GM19324 (cell line): ENCODE results near the gene ACADSB.

ENCODE experiments used
- ATAC-seq: cut with Tn5 transposase; IDR thresholded peaks from one replicate; pipeline ENCODE4 v1.9.1; 2021; ENCODE audit warnings: mild to moderate bottlenecking, moderate library complexity; ENCODE audit not compliant: unreplicated experiment, low FRiP score

The ACADSB gene

DNA sequence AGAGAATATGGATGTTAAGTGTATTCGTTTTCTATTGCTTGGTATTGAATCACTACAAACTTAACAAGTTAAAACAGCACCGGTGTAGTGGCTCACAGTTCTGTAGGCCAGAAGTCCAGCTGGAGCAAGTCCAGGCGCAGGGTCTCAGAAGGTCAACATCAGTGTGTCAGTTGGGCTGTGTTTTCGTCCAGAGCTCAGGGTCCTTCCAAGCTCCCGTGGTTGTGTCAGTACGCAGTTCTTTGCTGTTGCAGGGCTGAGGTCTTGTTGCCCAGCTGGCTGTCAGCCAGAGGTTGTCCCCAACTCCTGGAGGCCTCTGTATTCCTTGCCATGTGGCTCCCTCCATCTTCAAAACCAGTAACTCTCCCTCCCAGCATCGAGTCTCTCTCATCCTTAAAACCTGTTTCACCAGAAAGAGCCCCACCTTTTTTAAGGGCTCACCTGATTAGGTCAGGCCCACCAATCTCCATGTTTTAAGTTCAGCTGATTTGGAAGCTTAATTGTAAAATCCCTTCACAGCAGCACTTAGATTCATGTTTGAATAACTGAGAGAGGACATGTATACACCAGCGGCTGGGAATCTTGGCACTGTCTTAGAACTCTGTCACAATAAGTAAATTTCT is 26.8 kb downstream of the ACADSB start:
- no peak for ATAC-seq

DNA sequence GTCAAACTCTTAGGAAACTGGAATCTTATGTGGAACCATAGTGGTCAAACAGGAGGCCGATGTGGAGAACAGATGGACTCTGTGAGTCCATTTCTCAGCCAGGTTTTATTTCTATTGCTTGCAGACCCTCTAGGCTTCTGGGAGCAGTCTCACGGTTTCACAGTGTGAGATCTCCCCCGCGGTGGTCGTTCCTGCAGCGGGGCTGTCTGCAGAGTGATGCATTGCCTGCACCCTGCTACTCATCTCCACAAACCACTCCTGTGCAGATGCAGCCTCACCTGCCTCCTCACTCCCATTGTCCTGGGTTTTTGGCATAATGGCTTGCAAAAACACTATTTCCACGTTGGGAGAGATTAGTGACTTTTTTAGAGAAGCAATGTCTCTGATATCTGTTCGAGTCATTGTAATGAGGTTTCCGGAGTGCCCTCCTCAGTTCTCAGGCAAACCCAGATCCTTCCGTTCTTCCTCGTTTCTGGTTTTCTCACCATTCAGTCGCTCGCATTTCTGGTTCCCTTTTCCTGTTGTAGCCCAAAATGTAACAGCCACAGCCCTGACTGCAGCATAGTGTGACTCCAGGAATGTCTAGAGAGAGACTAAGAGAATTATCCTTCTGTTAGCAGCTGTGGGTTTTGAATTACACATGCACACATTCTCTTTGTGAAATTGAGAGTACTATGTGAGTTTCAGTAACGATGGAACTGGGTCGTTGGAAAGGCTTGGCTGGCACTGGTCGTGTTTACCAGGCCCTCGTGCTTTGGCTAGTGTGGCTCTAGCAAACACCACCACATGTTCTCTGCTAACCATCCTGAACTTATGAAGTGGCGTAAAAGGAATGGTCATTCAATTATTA is 30.2 kb downstream of the ACADSB start:
- no peak for ATAC-seq

DNA sequence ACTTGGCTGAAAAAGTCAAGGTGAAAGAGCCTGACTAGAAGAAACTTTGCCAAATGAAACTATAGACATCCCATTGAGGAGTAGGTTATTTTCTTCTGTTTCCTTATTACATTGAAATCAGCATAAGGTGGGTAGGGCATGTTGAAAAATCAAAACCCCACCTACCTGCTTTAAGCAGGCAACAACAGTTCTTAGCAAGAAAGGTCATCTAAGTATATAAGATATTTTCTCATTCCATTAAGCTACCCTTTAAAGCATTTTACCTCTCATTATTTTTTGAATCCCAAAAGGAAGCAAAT is 30.8 kb downstream of the ACADSB start:
- no peak for ATAC-seq

DNA sequence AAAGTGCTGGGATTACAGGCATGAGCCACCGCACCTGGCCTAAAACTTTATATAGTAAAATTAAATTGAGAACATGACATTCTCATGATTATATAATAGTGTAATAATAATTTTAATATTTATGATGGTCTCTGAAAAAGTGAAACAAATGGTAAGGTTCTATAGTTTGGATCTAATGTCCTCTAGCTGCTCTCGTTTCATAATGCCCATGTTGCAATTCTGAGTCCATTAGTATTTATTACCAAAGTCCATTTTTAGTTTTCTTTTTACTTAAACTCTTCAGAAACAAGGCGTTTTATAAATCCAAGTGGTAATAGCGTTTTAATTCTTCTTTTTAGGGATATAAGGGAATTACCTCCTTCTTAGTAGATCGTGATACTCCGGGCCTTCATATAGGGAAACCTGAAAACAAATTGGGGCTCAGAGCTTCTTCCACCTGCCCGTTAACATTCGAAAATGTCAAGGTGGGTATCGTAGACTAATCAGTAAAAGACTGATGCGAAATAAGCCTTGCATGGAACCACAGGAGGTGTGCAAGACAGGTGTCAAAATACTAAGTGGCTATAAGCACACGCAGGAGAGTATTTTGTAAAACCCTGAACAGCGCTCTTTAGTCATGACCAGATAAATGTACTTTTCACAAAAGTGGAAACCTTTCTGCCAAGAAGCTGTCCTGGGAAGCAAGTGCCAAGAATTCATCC is 34.1 kb downstream of the ACADSB start:
- no peak for ATAC-seq

DNA sequence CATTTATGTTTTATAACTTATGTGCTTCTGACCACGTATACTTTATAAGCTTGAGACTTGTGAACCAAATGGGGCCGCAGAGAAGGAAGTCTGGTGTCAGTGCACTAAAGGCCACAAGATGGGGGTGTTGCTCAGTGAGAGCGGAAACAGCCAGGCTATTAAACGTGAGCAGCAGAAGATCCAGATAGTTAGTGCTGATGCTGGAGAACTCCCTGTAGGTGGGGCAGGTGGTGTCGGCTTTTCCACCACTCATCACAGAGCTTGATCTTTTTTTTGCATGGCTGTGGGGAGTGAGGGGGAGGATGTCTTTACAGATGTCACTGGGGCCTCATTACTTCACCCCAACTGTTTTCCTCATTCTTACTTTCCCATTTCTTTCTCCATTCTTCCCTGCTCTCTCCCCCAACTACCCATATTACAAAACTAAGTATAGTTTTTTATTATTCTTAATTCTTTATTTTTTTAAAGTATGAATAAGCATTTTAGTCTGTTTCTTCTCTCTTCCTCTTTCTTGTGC is 34.7 kb downstream of the ACADSB start:
- peak; percentile 62 for ATAC-seq

DNA sequence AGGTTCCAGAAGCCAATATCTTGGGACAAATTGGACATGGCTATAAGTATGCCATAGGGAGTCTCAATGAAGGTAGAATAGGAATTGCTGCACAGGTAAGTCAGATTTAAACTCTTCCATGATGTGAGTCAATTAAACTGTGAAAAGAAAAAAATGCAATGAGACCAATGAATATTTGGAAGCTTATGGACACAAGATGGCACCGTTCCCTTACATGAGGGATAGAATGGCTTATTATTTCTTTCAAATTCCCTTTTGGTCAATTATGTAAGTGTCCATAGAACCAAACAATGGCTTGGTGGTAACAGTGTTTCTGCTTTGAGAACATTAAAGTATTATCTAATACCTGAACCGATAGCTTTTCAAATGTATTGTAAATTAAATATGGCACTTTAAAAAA is 35.6 kb downstream of the ACADSB start:
- no peak for ATAC-seq

DNA sequence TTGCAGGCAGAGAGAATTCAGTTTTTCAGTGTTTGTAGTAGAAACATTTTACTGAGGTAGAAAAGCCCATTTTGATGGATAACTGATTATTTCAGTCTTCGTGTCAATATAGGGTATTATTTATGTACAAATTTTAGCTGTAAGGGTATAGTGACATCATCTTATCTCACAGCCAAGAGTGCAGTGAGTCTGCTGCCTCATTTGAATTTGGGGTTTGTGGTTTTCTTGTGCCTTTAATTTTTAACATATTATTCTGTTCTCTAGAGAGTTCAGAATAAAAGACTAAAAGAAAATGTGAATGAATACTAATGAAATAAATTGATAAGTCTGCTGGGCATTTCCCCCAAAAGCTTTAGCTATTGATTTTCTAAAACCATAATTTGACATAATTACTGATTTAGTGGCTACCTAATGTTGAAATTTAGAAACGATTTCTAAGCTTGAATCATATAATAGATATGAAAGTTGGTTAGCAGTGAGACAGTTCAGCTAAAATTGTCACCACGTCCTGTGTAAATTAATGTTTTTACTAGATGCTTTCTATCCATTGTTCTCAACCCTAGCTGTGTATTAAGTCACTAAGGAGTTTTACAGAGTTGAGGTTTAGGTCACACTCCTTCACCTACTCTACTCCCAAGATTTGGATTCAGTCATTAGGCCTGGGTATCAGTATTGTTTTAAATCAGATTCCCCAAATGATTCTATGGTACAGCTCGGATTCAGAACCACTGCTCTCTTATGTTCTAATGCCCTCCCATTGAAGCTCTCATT is 37.3 kb downstream of the ACADSB start:
- ATAC-seq = no peak

DNA sequence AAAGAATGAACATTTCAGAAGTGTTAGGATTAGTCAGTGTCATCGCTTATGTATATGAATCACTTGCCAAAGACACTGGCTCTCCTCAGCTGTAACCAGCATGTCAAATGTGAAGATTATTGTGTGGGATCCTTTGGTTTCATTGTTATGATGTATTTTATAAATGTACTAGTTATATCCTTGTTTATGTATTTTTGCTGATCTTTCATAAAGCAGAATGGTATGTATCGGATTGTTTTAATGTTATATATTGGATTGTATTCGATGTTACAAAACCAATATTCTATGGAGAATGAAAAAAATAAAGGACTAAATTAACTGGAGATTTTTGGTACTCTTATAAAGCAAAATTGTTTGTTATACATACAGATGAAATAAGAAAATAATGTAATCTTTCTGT is 49.2 kb downstream of the ACADSB start:
- ATAC-seq = no peak

DNA sequence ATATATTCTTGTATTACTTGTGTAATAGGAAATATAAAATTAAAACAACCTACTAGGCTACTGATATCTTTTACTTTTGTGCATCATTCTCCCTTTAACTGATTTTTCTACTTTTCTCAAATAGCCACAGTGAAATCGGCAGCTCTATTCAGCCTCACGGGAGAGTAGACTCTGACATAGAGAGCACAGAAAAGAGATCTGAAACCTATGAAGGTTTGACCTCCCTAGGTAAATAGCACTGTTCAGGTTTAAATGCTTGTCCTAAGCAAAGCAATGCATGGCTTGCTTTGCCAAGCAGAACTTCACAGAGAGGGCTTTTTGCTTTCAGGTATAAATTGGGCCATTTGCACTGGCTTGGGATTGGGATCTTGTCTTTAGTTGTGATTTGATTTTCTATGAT is 53.1 kb downstream of the ACADSB start:
- ATAC-seq = no peak

DNA sequence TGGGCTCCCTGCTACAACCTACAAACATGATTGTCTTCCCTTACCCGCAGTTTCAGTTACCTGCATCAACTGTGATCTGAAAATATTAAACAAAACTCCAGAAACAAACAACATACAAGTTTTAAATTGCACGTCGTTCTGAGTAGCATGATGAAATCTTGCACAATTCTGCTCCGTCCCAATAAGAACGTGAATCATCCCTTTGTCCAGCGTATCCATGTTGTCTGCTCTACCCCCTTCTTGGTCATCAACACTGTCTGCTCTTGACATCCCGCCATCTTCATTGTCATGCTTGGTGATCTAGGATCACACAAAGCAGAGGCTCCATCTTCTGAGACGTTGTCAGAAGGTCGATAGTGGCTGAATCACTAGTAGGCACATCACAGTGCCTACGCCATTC is 53.9 kb downstream of the ACADSB start:
- no peak for ATAC-seq

DNA sequence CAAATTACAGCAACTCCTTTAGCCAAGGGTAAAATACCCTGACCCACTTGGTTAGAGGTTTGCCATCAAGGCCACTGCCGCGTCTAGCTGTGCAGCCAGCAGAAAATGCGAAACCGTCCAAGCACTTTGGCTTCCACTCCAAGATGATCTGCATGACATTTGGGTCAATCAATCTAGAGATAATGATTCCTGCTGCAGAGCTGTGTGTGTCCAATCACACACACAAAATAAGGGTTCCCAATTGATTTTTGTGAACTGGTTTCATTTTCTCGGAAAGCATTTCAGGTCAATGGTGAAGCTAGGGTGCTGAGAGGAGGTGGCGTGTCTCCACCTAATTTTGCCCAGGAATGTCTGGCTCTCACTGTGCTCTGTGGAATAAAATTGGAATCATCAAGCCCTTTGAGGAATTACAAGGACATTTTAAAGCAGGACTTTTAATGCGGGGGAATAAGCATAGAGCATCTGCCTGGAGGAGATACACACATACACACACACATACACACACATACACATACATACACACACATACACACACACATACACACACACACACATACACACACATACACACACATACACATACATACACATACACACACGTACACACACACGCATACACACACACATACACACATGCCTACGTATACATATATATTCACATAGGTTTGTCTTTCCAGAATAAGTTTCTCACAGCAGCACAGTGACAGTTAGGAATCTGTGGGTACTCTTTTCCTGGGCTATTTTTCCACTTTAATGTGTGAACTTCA is 59.5 kb downstream of the ACADSB start:
- no peak for ATAC-seq

DNA sequence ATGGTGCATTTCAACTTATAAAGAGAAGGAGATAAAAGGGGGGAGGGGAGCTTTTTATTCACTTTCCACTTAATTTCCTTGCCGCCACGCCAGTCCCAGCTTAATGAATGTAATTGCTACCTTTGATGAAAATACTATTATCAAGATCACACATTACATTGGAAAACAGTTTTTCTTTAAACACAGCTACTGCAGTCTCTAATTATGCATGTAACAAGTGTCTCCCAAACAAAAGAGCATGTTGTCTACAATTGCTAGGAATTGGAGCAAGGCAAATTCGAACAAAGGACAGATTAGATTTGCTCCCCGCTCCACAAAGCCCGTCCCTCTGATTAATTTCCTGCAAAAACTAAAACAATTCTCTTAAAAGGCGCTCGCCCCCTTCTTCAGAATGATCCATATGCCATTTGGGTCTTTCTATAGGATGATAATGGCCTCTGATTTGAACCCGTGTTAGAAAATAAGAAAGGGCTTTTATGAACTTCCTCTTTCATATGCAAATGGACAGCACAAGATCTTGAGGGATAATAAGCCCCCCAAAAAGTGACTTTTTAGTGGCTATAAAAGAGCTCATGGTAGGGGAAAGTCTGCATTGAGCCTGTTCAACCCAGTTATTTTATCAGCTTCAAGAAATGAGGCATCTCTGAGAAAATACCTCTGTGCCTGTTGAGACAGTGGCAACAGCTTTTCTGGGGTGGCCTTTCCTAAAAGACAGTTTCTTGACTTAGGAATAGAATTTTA is 60.6 kb downstream of the ACADSB start:
- no peak for ATAC-seq

DNA sequence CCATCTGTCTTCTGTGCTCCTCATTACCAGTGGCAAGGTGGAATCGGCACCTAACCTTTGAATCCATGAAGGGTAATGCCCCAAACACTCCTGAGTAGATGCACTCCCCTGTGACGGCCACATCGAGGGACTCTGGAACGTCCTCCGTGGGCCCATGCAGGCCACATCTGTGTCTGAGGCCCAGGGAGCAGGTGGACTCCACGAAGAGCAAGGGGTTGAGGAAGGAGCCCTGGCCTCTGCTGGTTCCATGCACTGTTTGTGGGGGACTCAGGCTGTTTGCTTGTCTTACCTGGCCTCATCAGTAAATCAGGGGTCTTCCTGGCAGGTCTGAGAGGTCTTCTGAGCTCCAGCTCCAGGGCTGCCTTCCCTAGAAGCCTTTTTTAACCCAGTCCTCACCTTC is 64.4 kb downstream of the ACADSB start:
- ATAC-seq = no peak

DNA sequence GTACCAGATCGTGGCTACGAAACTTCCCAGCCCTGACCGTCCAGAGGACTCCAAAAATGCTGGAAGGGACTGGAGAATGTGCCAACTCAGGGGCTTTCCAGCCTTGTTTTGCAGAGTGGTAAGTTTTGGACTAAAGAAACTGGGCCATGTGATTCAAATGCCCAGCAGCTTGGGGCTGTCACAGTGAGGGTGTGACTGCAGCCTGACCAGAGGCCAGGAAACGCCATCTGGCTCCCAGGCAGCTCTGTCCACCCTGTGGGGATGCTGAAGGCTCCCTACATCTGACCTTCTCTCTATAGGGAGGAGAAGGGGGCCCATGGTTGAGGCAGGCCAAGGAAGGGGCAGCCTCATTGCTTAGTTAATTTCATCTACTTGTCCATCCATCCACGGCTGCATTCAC is 65.4 kb downstream of the ACADSB start:
- no peak for ATAC-seq

DNA sequence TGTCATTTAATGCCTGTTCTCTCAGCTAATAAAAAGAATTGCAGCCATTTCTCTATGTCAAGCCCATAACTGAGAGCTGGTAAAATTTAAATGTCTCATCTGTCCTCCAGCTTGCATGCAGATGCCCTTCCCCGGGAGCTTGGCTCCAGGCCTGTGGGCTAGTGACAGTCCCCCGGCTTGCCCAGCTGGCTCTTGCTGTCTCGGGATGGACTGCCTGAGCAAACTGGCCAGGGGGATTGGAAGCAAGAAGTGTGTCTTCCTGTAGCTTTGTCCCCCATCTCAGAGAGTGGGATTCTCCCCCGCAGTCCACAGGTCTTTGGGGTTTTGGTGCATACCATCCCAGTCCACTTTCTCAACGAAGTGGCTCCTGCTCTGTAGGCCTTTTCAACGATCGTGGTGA is 73.1 kb downstream of the ACADSB start:
- no peak for ATAC-seq

DNA sequence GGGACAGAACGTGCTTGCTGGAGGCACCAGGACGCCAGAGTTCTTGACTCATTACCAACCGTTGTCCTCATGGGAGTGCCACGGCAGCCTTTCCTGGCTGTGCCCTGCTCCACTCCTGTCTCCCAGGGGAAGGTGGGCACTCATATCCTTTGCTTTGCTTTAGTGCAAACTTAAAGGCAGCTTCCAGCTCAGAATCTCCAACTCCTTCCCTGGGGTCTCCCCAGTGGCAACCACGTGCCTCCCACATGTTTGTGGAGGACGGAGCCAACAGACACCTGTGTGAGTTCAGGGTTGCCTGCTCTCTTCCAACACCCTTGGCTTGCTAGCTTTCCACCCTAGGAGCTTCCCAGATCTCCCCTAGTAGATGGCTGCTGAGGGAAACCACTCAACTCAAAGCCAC is 75.0 kb downstream of the ACADSB start:
- no peak for ATAC-seq

DNA sequence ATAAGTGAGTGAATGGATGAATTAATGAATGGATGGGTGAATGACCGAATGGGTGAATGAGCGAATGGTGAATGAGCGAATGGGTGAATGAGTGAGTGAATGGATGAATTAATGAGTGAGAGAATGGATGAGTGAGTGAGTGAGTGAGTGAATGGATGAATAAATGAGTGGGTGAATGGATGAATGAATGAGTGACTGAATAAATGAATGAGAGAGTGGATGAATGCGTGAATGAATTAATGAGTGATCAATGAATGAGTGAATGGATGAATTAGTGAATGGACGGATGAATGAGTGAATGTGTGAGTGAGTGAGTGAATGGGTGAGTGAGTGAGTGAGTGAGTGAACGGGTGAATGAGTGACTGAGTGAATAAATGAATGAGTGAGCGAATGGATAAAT is 77.5 kb downstream of the ACADSB start:
- no peak for ATAC-seq

DNA sequence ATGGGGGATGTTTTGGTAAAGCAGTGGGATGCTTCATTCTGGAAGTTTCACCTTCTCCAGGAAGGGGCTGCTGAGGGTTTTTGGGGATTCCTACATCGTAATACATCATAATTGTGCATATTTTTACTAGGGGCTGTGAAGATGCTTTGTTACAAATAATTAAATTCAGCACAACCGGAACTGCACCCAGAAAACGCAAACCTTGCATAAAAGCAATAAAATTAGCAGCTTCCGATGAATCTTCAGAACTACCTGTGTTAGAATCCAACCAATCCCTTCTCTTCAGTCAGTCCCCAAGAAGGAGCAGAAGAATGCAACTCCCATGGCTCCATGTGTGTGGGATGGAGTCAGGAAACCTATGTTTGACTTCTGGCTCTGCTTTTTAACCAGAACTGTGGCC is 78.5 kb downstream of the ACADSB start:
- no peak for ATAC-seq

DNA sequence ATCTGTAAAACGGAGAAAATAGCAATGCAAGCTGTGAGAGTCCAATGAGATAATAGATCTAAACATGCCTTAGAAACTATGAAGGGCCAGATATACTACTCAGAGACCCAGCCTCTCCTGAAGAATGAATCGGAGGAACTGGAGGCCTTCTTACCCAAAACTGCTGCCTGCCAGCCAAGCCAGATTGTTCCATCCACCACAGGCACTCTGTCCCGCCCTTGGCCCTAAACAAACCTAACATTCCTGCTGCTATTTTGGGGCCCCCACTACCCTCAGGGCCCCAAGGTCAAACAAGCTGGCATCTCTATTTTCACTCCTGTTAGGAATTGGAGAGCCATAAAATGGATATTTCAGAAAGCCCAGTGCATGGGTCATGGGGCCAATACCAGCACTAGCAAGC is 79.0 kb downstream of the ACADSB start:
- ATAC-seq = no peak
